ENCODE results near the gene PARVB. TPM values are rescaled to one million over a fixed set of nuclear protein-coding genes. Genes with fewer than 3 reads are reported as not detected.
A peak's percentile ranks its signal among the peaks of the same experiment; 100 is the strongest.

Gene PARVB
- total RNA-seq, 4 donors from 2014 or later, result 120 to 201 (median 147) TPM

- intact Hi-C loops (cut with DNase I; ENCODE audit: low total_unique reads), result no loop called here
- Histone ChIP-seq H3K36me3 (no peaks in the 10 kb centered on the region), H3K4me3 (no peak overlapping the region), H3K27me3 (no peaks in the 10 kb centered on the region), H3K27ac (peak overlapping the region; percentile 76 to 92 (median 86)), H3K9me3 (no peaks in the 10 kb centered on the region), H3K4me1 (peaks cover 38 to 44% of the 10 kb centered on the region in 2 donors)
- TF ChIP-seq CTCF (IDR thresholded peaks at IDR 0.05 in 4 of 5, conservative IDR thresholded peaks at IDR 0.05 in 1 of 5), result no peak
- TF ChIP-seq POLR2A (IDR thresholded peaks at IDR 0.05), result peak in 1 of 2 donors; percentile 30
- ATAC-seq (peak; percentile 87 to 96), DNase-seq (peak; percentile 77 to 85)
- in situ Hi-C loops (cut with MboI; ENCODE audit: low sequenced_read_pairs in 4 of 4), result no loop called here
Measured at GRCh38 chr22:44063462-44064371, 39.6 kb downstream of the PARVB start.

GRCh38 chr22:44067033-44067432 is 42.9 kb downstream of the PARVB start:
- no peak for ATAC-seq
- no peak overlapping the region for H3K4me3 ChIP-seq
- peak overlapping the region; percentile 5 to 68 (median 66) for H3K27ac ChIP-seq
- no peaks in the 10 kb centered on the region for H3K9me3 ChIP-seq
- in situ Hi-C loops (cut with MboI; ENCODE audit: low sequenced_read_pairs in 4 of 4), result no loop called here
- no peaks in the 10 kb centered on the region for H3K36me3 ChIP-seq
- TF ChIP-seq POLR2A (IDR thresholded peaks at IDR 0.05), result no peak
- TF ChIP-seq CTCF (IDR thresholded peaks at IDR 0.05 in 4 of 5, conservative IDR thresholded peaks at IDR 0.05 in 1 of 5), result no peak
- DNase-seq, result no peak
- intact Hi-C loops (cut with DNase I; ENCODE audit: low total_unique reads), result no loop called here
- H3K4me1 ChIP-seq, result peaks cover 48% of the 10 kb centered on the region in 2 donors
- H3K27me3 ChIP-seq, result no peaks in the 10 kb centered on the region

DNA sequence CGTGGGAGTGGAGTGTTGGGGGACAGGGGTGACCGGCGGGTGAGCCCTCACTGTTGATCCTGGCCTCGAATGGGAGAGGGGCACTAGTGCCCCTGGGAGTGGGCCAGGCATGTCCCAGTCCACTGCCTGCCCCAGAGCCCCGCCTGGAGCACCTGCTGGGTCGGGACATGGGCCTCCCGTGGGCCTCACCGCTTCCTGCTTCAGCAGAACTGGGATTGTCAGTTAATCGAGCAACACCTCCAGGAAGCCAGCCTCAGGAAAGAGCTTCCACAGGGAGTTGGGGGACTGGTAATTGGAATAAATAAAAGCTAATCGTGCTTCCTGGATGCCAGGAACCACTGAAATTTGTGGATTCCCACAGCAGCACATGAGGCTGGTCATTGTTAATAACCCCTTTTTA is 43.8 kb downstream of the PARVB start:
- TF ChIP-seq CTCF (IDR thresholded peaks at IDR 0.05 in 4 of 5, conservative IDR thresholded peaks at IDR 0.05 in 1 of 5) (no peak), POLR2A (IDR thresholded peaks at IDR 0.05) (no peak)
- H3K27me3 ChIP-seq, result no peaks in the 10 kb centered on the region
- H3K9me3 ChIP-seq, result no peaks in the 10 kb centered on the region
- no peaks in the 10 kb centered on the region for H3K36me3 ChIP-seq
- ATAC-seq, result no peak
- no peak overlapping the region for H3K4me3 ChIP-seq
- in situ Hi-C loops (cut with MboI; ENCODE audit: low sequenced_read_pairs in 4 of 4), result no loop called here
- DNase-seq, result no peak
- peak overlapping the region; percentile 52 to 68 (median 66) for H3K27ac ChIP-seq
- H3K4me1 ChIP-seq, result peaks cover 46 to 48% of the 10 kb centered on the region in 2 donors
- intact Hi-C loops (cut with DNase I; ENCODE audit: low total_unique reads), result no loop called here

- Histone ChIP-seq H3K4me1 (peaks cover 41 to 44% of the 10 kb centered on the region in 2 donors), H3K27me3 (no peaks in the 10 kb centered on the region), H3K4me3 (no peak overlapping the region), H3K36me3 (no peaks in the 10 kb centered on the region), H3K9me3 (no peaks in the 10 kb centered on the region), H3K27ac (peak overlapping the region; percentile 52 to 68 (median 66))
- in situ Hi-C loops (cut with MboI; ENCODE audit: low sequenced_read_pairs in 4 of 4), result no loop called here
- TF ChIP-seq POLR2A (IDR thresholded peaks at IDR 0.05) (no peak), CTCF (IDR thresholded peaks at IDR 0.05 in 4 of 5, conservative IDR thresholded peaks at IDR 0.05 in 1 of 5) (no peak)
- intact Hi-C loops (cut with DNase I; ENCODE audit: low total_unique reads), result no loop called here
- DNase-seq (no peak), ATAC-seq (no peak)
Measured at GRCh38 chr22:44068422-44069191, 44.5 kb downstream of the PARVB start.

All from gastrocnemius medialis (tissue), 4 donors.